ENCODE measurements around the gene IFRD2. TPM values are rescaled to one million over a fixed set of nuclear protein-coding genes. Genes with fewer than 3 reads are reported as not detected.

Gene IFRD2
- total and polyA plus RNA-seq, 2 of the 13 experiments (the other 11 are each of a cell fraction or from before 2014, with no cell fraction given) = 32.8 to 96.1 TPM

DNA sequence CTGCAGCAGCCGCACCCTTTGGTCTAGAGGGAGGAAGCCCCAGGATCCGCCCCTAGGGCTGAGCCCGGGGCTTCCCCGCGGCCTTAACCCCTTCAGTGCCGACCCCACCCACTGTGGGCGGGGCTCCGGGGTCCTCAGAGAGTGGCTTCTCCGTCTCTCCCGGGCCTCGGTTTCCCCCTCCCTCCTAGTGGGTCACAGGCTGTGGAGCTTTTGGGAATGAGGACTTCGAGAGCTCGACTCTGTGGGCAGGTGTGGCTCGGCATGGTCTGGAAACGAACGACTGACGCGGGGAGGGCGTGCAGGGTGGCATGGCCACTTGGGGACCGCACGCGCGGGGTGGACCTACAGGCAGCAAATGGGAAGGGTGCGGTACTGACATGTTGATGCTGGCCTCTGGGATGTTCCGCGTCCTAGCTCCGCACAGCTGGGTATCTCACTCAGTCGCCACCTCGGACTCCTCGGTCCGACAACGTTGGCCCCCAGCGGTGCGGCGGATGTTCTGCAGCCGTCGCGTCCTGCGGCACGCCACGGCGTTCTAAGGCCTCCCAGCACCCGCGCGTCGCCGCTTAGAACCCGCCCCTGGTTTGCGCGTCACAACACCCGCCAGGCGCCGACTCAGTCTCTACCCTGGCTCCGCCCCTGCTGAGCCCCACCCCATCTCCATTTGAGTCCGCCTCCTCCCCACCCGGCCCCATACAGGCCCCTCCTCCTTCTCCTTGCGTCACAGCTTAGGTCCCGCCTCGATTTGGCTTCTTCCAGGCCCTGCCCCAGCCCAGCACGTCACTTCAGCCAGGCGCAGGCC is 6.8 kb upstream of the IFRD2 start, which contains the start of the genes HYAL3 and NAA80 (continued):
- TF ChIP-seq, protein P1, sequence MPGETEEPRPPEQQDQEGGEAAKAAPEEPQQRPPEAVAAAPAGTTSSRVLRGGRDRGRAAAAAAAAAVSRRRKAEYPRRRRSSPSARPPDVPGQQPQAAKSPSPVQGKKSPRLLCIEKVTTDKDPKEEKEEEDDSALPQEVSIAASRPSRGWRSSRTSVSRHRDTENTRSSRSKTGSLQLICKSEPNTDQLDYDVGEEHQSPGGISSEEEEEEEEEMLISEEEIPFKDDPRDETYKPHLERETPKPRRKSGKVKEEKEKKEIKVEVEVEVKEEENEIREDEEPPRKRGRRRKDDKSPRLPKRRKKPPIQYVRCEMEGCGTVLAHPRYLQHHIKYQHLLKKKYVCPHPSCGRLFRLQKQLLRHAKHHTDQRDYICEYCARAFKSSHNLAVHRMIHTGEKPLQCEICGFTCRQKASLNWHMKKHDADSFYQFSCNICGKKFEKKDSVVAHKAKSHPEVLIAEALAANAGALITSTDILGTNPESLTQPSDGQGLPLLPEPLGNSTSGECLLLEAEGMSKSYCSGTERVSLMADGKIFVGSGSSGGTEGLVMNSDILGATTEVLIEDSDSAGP (CRISPR knock-in tag; IDR thresholded peaks at IDR 0.05; ENCODE audit: borderline replicate concordance) = peak; percentile 93
- TF ChIP-seq TGIF2 (CRISPR knock-in tag; IDR thresholded peaks at IDR 0.05) (0 out of 2 replicates have a peak, but pooled peaks have one; percentile 9), SYNCRIP (IDR thresholded peaks at IDR 0.05; ENCODE audit: insufficient read depth, low read depth, low read length) (no peak), FOXC1 (CRISPR knock-in tag; IDR thresholded peaks at IDR 0.05; ENCODE audit: borderline replicate concordance) (peak; percentile 57; the same call in 1 of the 2 replicates), BHLHE40 (IDR thresholded peaks at IDR 0.05; ENCODE audit: low read length) (0 out of 2 replicates have a peak, but pooled peaks have one; percentile 22), REPIN1 (CRISPR knock-in tag; IDR thresholded peaks at IDR 0.05; ENCODE audit: borderline replicate concordance, low read depth) (peak; percentile 49), ZNF33A (CRISPR knock-in tag; IDR thresholded peaks at IDR 0.05; ENCODE audit: borderline replicate concordance) (no peak), ARNT2 (CRISPR knock-in tag; IDR thresholded peaks at IDR 0.05; ENCODE audit: low read depth) (peak; percentile 88), SIN3A (IDR thresholded peaks at IDR 0.05; ENCODE audit: borderline replicate concordance, low read depth, low read length) (0 out of 2 replicates have a peak, but pooled peaks have one; percentile 21), ZNF274 (CRISPR knock-in tag; IDR thresholded peaks at IDR 0.05) (peak; percentile 59; the same call in 1 of the 2 replicates), ZNF160 (CRISPR knock-in tag; IDR thresholded peaks at IDR 0.05) (0 out of 2 replicates have a peak, but pooled peaks have one; percentile 15)
- TF ChIP-seq, protein P2, sequence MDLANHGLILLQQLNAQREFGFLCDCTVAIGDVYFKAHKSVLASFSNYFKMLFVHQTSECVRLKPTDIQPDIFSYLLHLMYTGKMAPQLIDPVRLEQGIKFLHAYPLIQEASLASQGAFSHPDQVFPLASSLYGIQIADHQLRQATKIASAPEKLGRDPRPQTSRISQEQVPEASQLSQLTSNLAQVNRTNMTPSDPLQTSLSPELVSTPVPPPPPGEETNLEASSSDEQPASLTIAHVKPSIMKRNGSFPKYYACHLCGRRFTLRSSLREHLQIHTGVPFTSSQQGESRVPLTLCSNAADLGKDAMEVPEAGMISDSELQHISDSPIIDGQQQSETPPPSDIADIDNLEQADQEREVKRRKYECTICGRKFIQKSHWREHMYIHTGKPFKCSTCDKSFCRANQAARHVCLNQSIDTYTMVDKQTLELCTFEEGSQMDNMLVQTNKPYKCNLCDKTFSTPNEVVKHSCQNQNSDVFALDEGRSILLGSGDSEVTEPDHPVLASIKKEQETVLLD (CRISPR knock-in tag; IDR thresholded peaks at IDR 0.05; ENCODE audit: low read depth) = peak; percentile 65
- TF ChIP-seq, protein P3, sequence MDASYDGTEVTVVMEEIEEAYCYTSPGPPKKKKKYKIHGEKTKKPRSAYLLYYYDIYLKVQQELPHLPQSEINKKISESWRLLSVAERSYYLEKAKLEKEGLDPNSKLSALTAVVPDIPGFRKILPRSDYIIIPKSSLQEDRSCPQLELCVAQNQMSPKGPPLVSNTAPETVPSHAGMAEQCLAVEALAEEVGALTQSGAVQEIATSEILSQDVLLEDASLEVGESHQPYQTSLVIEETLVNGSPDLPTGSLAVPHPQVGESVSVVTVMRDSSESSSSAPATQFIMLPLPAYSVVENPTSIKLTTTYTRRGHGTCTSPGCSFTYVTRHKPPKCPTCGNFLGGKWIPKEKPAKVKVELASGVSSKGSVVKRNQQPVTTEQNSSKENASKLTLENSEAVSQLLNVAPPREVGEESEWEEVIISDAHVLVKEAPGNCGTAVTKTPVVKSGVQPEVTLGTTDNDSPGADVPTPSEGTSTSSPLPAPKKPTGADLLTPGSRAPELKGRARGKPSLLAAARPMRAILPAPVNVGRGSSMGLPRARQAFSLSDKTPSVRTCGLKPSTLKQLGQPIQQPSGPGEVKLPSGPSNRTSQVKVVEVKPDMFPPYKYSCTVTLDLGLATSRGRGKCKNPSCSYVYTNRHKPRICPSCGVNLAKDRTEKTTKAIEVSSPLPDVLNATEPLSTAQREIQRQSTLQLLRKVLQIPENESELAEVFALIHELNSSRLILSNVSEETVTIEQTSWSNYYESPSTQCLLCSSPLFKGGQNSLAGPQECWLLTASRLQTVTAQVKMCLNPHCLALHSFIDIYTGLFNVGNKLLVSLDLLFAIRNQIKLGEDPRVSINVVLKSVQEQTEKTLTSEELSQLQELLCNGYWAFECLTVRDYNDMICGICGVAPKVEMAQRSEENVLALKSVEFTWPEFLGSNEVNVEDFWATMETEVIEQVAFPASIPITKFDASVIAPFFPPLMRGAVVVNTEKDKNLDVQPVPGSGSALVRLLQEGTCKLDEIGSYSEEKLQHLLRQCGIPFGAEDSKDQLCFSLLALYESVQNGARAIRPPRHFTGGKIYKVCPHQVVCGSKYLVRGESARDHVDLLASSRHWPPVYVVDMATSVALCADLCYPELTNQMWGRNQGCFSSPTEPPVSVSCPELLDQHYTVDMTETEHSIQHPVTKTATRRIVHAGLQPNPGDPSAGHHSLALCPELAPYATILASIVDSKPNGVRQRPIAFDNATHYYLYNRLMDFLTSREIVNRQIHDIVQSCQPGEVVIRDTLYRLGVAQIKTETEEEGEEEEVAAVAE (CRISPR knock-in tag; IDR thresholded peaks at IDR 0.05; ENCODE audit: borderline replicate concordance) = no peak
- TF ChIP-seq, protein P4, sequence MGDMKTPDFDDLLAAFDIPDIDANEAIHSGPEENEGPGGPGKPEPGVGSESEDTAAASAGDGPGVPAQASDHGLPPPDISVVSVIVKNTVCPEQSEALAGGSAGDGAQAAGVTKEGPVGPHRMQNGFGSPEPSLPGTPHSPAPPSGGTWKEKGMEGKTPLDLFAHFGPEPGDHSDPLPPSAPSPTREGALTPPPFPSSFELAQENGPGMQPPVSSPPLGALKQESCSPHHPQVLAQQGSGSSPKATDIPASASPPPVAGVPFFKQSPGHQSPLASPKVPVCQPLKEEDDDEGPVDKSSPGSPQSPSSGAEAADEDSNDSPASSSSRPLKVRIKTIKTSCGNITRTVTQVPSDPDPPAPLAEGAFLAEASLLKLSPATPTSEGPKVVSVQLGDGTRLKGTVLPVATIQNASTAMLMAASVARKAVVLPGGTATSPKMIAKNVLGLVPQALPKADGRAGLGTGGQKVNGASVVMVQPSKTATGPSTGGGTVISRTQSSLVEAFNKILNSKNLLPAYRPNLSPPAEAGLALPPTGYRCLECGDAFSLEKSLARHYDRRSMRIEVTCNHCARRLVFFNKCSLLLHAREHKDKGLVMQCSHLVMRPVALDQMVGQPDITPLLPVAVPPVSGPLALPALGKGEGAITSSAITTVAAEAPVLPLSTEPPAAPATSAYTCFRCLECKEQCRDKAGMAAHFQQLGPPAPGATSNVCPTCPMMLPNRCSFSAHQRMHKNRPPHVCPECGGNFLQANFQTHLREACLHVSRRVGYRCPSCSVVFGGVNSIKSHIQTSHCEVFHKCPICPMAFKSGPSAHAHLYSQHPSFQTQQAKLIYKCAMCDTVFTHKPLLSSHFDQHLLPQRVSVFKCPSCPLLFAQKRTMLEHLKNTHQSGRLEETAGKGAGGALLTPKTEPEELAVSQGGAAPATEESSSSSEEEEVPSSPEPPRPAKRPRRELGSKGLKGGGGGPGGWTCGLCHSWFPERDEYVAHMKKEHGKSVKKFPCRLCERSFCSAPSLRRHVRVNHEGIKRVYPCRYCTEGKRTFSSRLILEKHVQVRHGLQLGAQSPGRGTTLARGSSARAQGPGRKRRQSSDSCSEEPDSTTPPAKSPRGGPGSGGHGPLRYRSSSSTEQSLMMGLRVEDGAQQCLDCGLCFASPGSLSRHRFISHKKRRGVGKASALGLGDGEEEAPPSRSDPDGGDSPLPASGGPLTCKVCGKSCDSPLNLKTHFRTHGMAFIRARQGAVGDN (CRISPR knock-in tag; IDR thresholded peaks at IDR 0.05) = peak; percentile 95
- TF ChIP-seq, protein P5, sequence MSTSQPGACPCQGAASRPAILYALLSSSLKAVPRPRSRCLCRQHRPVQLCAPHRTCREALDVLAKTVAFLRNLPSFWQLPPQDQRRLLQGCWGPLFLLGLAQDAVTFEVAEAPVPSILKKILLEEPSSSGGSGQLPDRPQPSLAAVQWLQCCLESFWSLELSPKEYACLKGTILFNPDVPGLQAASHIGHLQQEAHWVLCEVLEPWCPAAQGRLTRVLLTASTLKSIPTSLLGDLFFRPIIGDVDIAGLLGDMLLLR (CRISPR knock-in tag; IDR thresholded peaks at IDR 0.05) = no peak; the same call in 1 of the 2 replicates

All from HepG2 (cell line).